WTC11 (cell line): Measurements from ENCODE around the gene KAZN. TPM values are rescaled to one million over a fixed set of nuclear protein-coding genes. Genes with fewer than 3 reads are reported as not detected.

Source experiments
- ATAC-seq: fragments of 200-7000 bp; cut with Tn5 transposase; 2 replicates; pipeline ENCODE4 v1.10.0; 2021; ENCODE audit warnings: mild to moderate bottlenecking, moderate library complexity
- CTCF ChIA-PET: fragments of 300-600 bp; sonication (Branson Sonifier 250); formaldehyde crosslinking; loops from one replicate; lab custom pipeline; 2021; ENCODE audit warnings: antibody characterized with exemption; lab: Charles Lee
- POLR2A ChIA-PET: fragments of 350-600 bp; sonication (Branson Sonifier 250); formaldehyde crosslinking; loops from one replicate; lab custom pipeline; 2021; ENCODE audit warnings: antibody characterized with exemption; lab: Charles Lee
- DNase-seq: peaks from one replicate; pipeline ENCODE4 v3.0.0; 2021; ENCODE audit warnings: low spot score
- H3K27ac Mint-ChIP-seq: 2 replicates; pipeline ENCODE4 v1.8.0; 2021; ENCODE audit warnings: mixed read lengths
- H3K27me3 Mint-ChIP-seq: 2 replicates; pipeline ENCODE4 v1.8.0; 2021; ENCODE audit warnings: low read depth, mild to moderate bottlenecking, moderate library complexity, mixed read lengths
- H3K36me3 Mint-ChIP-seq: 2 replicates; pipeline ENCODE4 v1.8.0; 2021; ENCODE audit warnings: mixed read lengths
- H3K4me1 Mint-ChIP-seq: 2 replicates; pipeline ENCODE4 v1.8.0; 2022; ENCODE audit warnings: mixed read lengths
- H3K4me3 Mint-ChIP-seq: 2 replicates; pipeline ENCODE4 v1.8.0; 2021; ENCODE audit warnings: mild to moderate bottlenecking, moderate library complexity, mixed read lengths
- H3K9me3 Mint-ChIP-seq: 2 replicates; pipeline ENCODE4 v1.8.0; 2021; ENCODE audit warnings: mixed read lengths
- AR ChIP-seq: fragments of 250-450 bp; sonication (Bioruptor Pico); IDR thresholded peaks from 2 replicates; pipeline ENCODE4 v1.9.0; 2021; ENCODE audit warnings: mild to moderate bottlenecking
- ATF2 ChIP-seq: sonication (generic); formaldehyde crosslinking; IDR thresholded peaks from 2 replicates; pipeline ENCODE4 v1.8.1; 2022; ENCODE audit warnings: low read depth, missing genetic modification reagents, borderline replicate concordance
- CDX4 ChIP-seq: fragments of 250-450 bp; sonication (Bioruptor Pico); IDR thresholded peaks from 2 replicates; pipeline ENCODE4 v1.9.0; 2021; ENCODE audit warnings: moderate library complexity, mild to moderate bottlenecking, inconsistent platforms, borderline replicate concordance
- CREB1 ChIP-seq: sonication (generic); formaldehyde crosslinking; IDR thresholded peaks from 2 replicates; pipeline ENCODE4 v1.8.0; 2023; ENCODE audit warnings: mild to moderate bottlenecking, missing genetic modification reagents
- E2F1 ChIP-seq: sonication (generic); formaldehyde crosslinking; IDR thresholded peaks from 2 replicates; pipeline ENCODE4 v1.8.0; 2022; ENCODE audit warnings: mild to moderate bottlenecking, missing genetic modification reagents
- ETV6 ChIP-seq: sonication (generic); formaldehyde crosslinking; IDR thresholded peaks from 2 replicates; pipeline ENCODE4 v1.8.1; 2022; ENCODE audit warnings: mild to moderate bottlenecking, missing genetic modification reagents
- FOXJ3 ChIP-seq: sonication (generic); formaldehyde crosslinking; IDR thresholded peaks from 2 replicates; pipeline ENCODE4 v1.9.0; 2021; ENCODE audit warnings: missing genetic modification reagents, mild to moderate bottlenecking, borderline replicate concordance
- HMGXB4 ChIP-seq: sonication (generic); formaldehyde crosslinking; IDR thresholded peaks from 2 replicates; pipeline ENCODE4 v1.8.1; 2023; ENCODE audit warnings: mild to moderate bottlenecking, moderate library complexity, missing genetic modification reagents
- IRF1 ChIP-seq: sonication (generic); formaldehyde crosslinking; IDR thresholded peaks from 2 replicates; pipeline ENCODE4 v1.8.0; 2023; ENCODE audit warnings: missing genetic modification reagents
- IRF2 ChIP-seq: sonication (generic); formaldehyde crosslinking; IDR thresholded peaks from 2 replicates; pipeline ENCODE4 v1.8.0; 2022; ENCODE audit warnings: low read depth, missing genetic modification reagents, borderline replicate concordance
- JUN ChIP-seq: sonication (generic); formaldehyde crosslinking; IDR thresholded peaks from 2 replicates; pipeline ENCODE4 v1.8.0; 2023; ENCODE audit warnings: mild to moderate bottlenecking, missing genetic modification reagents
- NR1H2 ChIP-seq: sonication (generic); formaldehyde crosslinking; IDR thresholded peaks from 2 replicates; pipeline ENCODE4 v1.9.0; 2021; ENCODE audit warnings: mild to moderate bottlenecking, moderate library complexity, missing genetic modification reagents
- RELA ChIP-seq: sonication (generic); formaldehyde crosslinking; IDR thresholded peaks from 2 replicates; pipeline ENCODE4 v1.8.1; 2022; ENCODE audit warnings: missing genetic modification reagents, mild to moderate bottlenecking, borderline replicate concordance
- RORB ChIP-seq: fragments of 250-450 bp; sonication (Bioruptor Pico); IDR thresholded peaks from 2 replicates; pipeline ENCODE4 v1.9.0; 2021; ENCODE audit warnings: mild to moderate bottlenecking
- SMAD4 ChIP-seq: sonication (generic); formaldehyde crosslinking; IDR thresholded peaks from 2 replicates; pipeline ENCODE4 v1.8.0; 2022; ENCODE audit warnings: mild to moderate bottlenecking, missing genetic modification reagents
- TCF7 ChIP-seq: sonication (generic); formaldehyde crosslinking; IDR thresholded peaks from 2 replicates; pipeline ENCODE4 v1.8.0; 2022; ENCODE audit warnings: mild to moderate bottlenecking, low read depth, missing genetic modification reagents, moderate library complexity
- TEAD1 ChIP-seq: sonication (generic); formaldehyde crosslinking; IDR thresholded peaks from 2 replicates; pipeline ENCODE4 v1.8.0; 2022; ENCODE audit warnings: mild to moderate bottlenecking, missing genetic modification reagents
- TEAD4 ChIP-seq: sonication (generic); formaldehyde crosslinking; IDR thresholded peaks from 2 replicates; pipeline ENCODE4 v1.8.0; 2022; ENCODE audit warnings: mild to moderate bottlenecking, missing genetic modification reagents
- USF1 ChIP-seq: sonication (generic); formaldehyde crosslinking; IDR thresholded peaks from 2 replicates; pipeline ENCODE4 v1.8.0; 2022; ENCODE audit warnings: mild to moderate bottlenecking, missing genetic modification reagents
- ZNF232 ChIP-seq: sonication (generic); formaldehyde crosslinking; IDR thresholded peaks from 2 replicates; pipeline ENCODE4 v1.8.0; 2022; ENCODE audit warnings: mild to moderate bottlenecking, missing genetic modification reagents
- ZNF263 ChIP-seq: sonication (generic); formaldehyde crosslinking; IDR thresholded peaks from 2 replicates; pipeline ENCODE4 v1.8.1; 2022; ENCODE audit warnings: low read depth, mild to moderate bottlenecking, moderate library complexity, missing genetic modification reagents
- ZNF396 ChIP-seq: fragments of 250-450 bp; sonication (Bioruptor Pico); IDR thresholded peaks from 2 replicates; pipeline ENCODE4 v1.8.0; 2021; ENCODE audit warnings: mild to moderate bottlenecking, moderate library complexity, borderline replicate concordance
- ZNF416 ChIP-seq: fragments of 250-450 bp; sonication (Bioruptor Pico); IDR thresholded peaks from 2 replicates; pipeline ENCODE4 v1.9.0; 2021; ENCODE audit warnings: mild to moderate bottlenecking, inconsistent platforms
- total RNA-seq: library from RNA; stranded (reverse); gene quantifications from 3 replicates; pipeline ENCODE4 v1.2.3, GENCODE V29; 2021

KAZN gene
- total RNA-seq, 1 experiment from 2014 or later: 19.9 TPM

- Mint-ChIP-seq H3K4me3 (no peak overlapping the region), H3K4me1 (peaks cover 62% of the 10 kb centered on the region)
- POLR2A ChIA-PET: interaction anchor here (1.0 kb wide), 1 partner anchor 28 kb away, joined by 3 read pairs; no protein-coding TSS in a partner anchor
Measured at GRCh38 chr1:15155888-15156741, 557.6 kb downstream of the KAZN start.

GRCh38 chr1:15156807-15157380, 558.4 kb downstream of the KAZN start:
- H3K4me1 Mint-ChIP-seq: peaks cover 60% of the 10 kb centered on the region
- no peak for DNase-seq
- no peaks in the 10 kb centered on the region for H3K36me3 Mint-ChIP-seq
- 0 out of 2 replicates have a peak overlapping the region, but pooled peaks have one; percentile 64 for H3K27ac Mint-ChIP-seq
- H3K4me3 Mint-ChIP-seq: no peak overlapping the region
- ChIA-PET POLR2A (interaction anchor here (1.0 kb wide), 1 partner anchor 28 kb away, joined by 3 read pairs; no protein-coding TSS in a partner anchor), CTCF (interaction anchor here (1.0 to 3.3 kb wide), 3 partner anchors 28 to 998 kb away, joined by 3 to 15 read pairs (median 8); no protein-coding TSS in a partner anchor)
- peak; percentile 10 for ATAC-seq
- H3K27me3 Mint-ChIP-seq: peaks cover 13% of the 10 kb centered on the region
- TF ChIP-seq AR (CRISPR knock-in tag) (no peak), RELA (CRISPR knock-in tag) (no peak), IRF1 (CRISPR knock-in tag) (no peak), ZNF232 (CRISPR knock-in tag) (no peak), ATF2 (CRISPR knock-in tag) (no peak), ZNF396 (CRISPR knock-in tag) (no peak), ZNF416 (CRISPR knock-in tag) (no peak), CDX4 (CRISPR knock-in tag) (no peak), CREB1 (CRISPR knock-in tag) (no peak), FOXJ3 (CRISPR knock-in tag) (no peak), TEAD1 (CRISPR knock-in tag) (no peak), E2F1 (CRISPR knock-in tag) (no peak), HMGXB4 (no peak), ETV6 (CRISPR knock-in tag) (no peak), TEAD4 (CRISPR knock-in tag) (no peak), JUN (CRISPR knock-in tag) (no peak), TCF7 (no peak), ZNF263 (CRISPR knock-in tag) (no peak), SMAD4 (CRISPR knock-in tag) (no peak)
- TF ChIP-seq, all 79 proteins: peak for 0
- no peaks in the 10 kb centered on the region for H3K9me3 Mint-ChIP-seq

More at GRCh38 chr1:15155888-15156741, 557.6 kb downstream of the KAZN start:
- no peaks in the 10 kb centered on the region for H3K36me3 Mint-ChIP-seq
- H3K27ac Mint-ChIP-seq: peak overlapping the region; percentile 12; the same call in 1 of the 2 replicates
- DNase-seq (no peak), ATAC-seq (no peak)
- no peaks in the 10 kb centered on the region for H3K9me3 Mint-ChIP-seq
- CTCF ChIA-PET: interaction anchor here (0.6 to 3.3 kb wide), 5 partner anchors 15 to 999 kb away, joined by 3 to 15 read pairs (median 8); no protein-coding TSS in a partner anchor
- H3K27me3 Mint-ChIP-seq: peaks cover 17% of the 10 kb centered on the region
- no peak for TF ChIP-seq RORB
- TF ChIP-seq USF1 (CRISPR knock-in tag): no peak
- TF ChIP-seq IRF2 (CRISPR knock-in tag): no peak
- no peak for TF ChIP-seq NR1H2
- TF ChIP-seq, all 79 proteins: peak for 0
